NB4 (cell line): ENCODE data around the gene MOCOS.

ENCODE experiments used
- CTCF ChIP-seq: IDR thresholded peaks from one replicate; pipeline ENCODE4 v1.5.1; 2012; ENCODE audit warnings: low read depth, low read length
- MYC ChIP-seq: IDR thresholded peaks from 2 replicates; pipeline ENCODE4 v1.6.1; 2011; ENCODE audit warnings: low read depth, low read length
- POLR2A ChIP-seq: IDR thresholded peaks from 2 replicates; pipeline ENCODE4 v1.6.1; 2011; ENCODE audit warnings: mild to moderate bottlenecking; ENCODE audit not compliant: insufficient read length; ENCODE audit errors: extremely low read depth
- TF ChIP-seq, protein P1 (sequence below): IDR thresholded peaks from 2 replicates; pipeline ENCODE4 v1.6.1; 2011; ENCODE audit warnings: low read depth, low read length

- TF ChIP-seq CTCF (no peak), POLR2A (no peak), MYC (no peak)
- TF ChIP-seq, protein P1, sequence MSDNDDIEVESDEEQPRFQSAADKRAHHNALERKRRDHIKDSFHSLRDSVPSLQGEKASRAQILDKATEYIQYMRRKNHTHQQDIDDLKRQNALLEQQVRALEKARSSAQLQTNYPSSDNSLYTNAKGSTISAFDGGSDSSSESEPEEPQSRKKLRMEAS = no peak
Observed at GRCh38 chr18:36314754-36315153, 127.5 kb downstream of the MOCOS start.
